Epithelial cell of esophagus (primary cell): Measurements from ENCODE around the gene PLG.
"Not testable (repeated sequence)": the region's sequence is repeated elsewhere in the genome, so short reads cannot be mapped to it uniquely, and the experiment has no call there.

Experiments used
- DNase-seq: peaks from one replicate; pipeline ENCODE4 v3.0.0; 2010; ENCODE audit warnings: low read depth
- H3K4me3 ChIP-seq: 2 replicates; pipeline ENCODE4 v1.5.1; 2011; ENCODE audit warnings: mild to moderate bottlenecking, low read length, control low read depth
- CTCF ChIP-seq: IDR thresholded peaks from 2 replicates; pipeline ENCODE4 v1.5.1; 2011; ENCODE audit warnings: low read depth, mild to moderate bottlenecking, low read length, control low read depth, inconsistent platforms; ENCODE audit not compliant: insufficient read depth; ENCODE audit errors: missing control alignments

PLG gene

GRCh38 chr6:160668589-160668988 lies 33.5 kb upstream of the PLG start:
- TF ChIP-seq CTCF = no peak
- H3K4me3 ChIP-seq = no peak overlapping the region
- no peak for DNase-seq

GRCh38 chr6:160676418-160676817 lies 25.6 kb upstream of the PLG start:
- not testable (repeated sequence) for DNase-seq, H3K4me3 ChIP-seq

GRCh38 chr6:160678230-160678629 lies 23.8 kb upstream of the PLG start:
- DNase-seq = peak; percentile 75

GRCh38 chr6:160678744-160679401 lies 23.2 kb upstream of the PLG start:
- peak overlapping the region; percentile 35 for H3K4me3 ChIP-seq
- DNase-seq = peak; percentile 2
- TF ChIP-seq CTCF = no peak

More at GRCh38 chr6:160678230-160678629, 23.8 kb upstream of the PLG start:
- TF ChIP-seq CTCF = no peak
- H3K4me3 ChIP-seq = no peak overlapping the region

GRCh38 chr6:160679402-160679769 lies 22.7 kb upstream of the PLG start:
- DNase-seq = peak; percentile 31
- peak overlapping the region; percentile 35 for H3K4me3 ChIP-seq
- TF ChIP-seq CTCF = peak; percentile 53

- DNase-seq = not testable (repeated sequence)
These were observed 16.8 kb upstream of the PLG start for GRCh38 chr6:160685101-160685761.

GRCh38 chr6:160685762-160686450 lies 16.1 kb upstream of the PLG start:
- TF ChIP-seq CTCF = no peak
- no peak for DNase-seq
- no peak overlapping the region for H3K4me3 ChIP-seq

More at GRCh38 chr6:160685101-160685761, 16.8 kb upstream of the PLG start:
- not testable (repeated sequence) for H3K4me3 ChIP-seq
